Esophagus squamous epithelium (tissue), 5 donors: ENCODE results near the gene STAT6. TPM values are rescaled to one million over a fixed set of nuclear protein-coding genes. Genes with fewer than 3 reads are reported as not detected.
"Not testable (repeated sequence)": the region's sequence is repeated elsewhere in the genome, so short reads cannot be mapped to it uniquely, and the experiment has no call there.

Source experiments
- DNase-seq: peaks from one replicate; lab custom pipeline; 2025; lab: John Stamatoyannopoulos, UW
- H3K27ac ChIP-seq, 4 donors: fragments of 200-600 bp; sonication (generic); one replicate each; pipeline ENCODE4 v1.5.1; 2016 to 2019; ENCODE audit warnings: mild to moderate bottlenecking in 1 of 4
- H3K27me3 ChIP-seq, 4 donors: fragments of 200-600 bp; sonication (generic); 1 replicate in 3 of 4; 2 replicates in 1 of 4; pipeline versions ENCODE4 v1.5.1 to v1.6.0; 2017 to 2021; ENCODE audit warnings: antibody characterized with exemption in 1 of 4
- H3K36me3 ChIP-seq, 3 donors: fragments of 200-600 bp; sonication (generic); one replicate each; pipeline ENCODE4 v1.5.1; 2016 to 2019
- H3K4me1 ChIP-seq, 3 donors: fragments of 200-600 bp; sonication (generic); one replicate each; pipeline ENCODE4 v1.5.1; 2017 to 2019
- H3K4me3 ChIP-seq, 4 donors: fragments of 200-600 bp; sonication (generic); 1 replicate in 3 of 4; 2 replicates in 1 of 4; pipeline ENCODE4 v1.5.1; 2016 to 2019; ENCODE audit warnings: mild to moderate bottlenecking in 2 of 4, moderate library complexity in 1 of 4
- H3K9me3 ChIP-seq, 3 donors: fragments of 200-600 bp; sonication (generic); one replicate each; pipeline ENCODE4 v1.5.1; 2016 to 2019
- CTCF ChIP-seq, 6 experiments: fragments of 450-650 bp in 4 of 6; fragments of 200-600 bp in 2 of 6; sonication (generic) in 2 of 6; IDR thresholded peaks; one replicate each; pipeline ENCODE4 v1.5.1; 2016 to 2019; ENCODE audit warnings: antibody characterized with exemption in 6 of 6, mild to moderate bottlenecking in 4 of 6, moderate library complexity in 4 of 6
- POLR2A ChIP-seq, 4 donors: fragments of 450-650 bp; IDR thresholded peaks; one replicate each; pipeline ENCODE4 v1.6.1; 2017; ENCODE audit warnings: antibody characterized with exemption in 4 of 4, mild to moderate bottlenecking in 4 of 4, moderate library complexity in 3 of 4
- WGBS, 2 donors: methylation state at CpG; one replicate each; pipeline ENCODE4 v1.1.5; 2018; 5-methylcytosine and 5-hydroxymethylcytosine counted together
- intact Hi-C: fragments of 100-400 bp; cut with DNase I; formaldehyde crosslinking; loops from one replicate; pipeline ENCODE4 v1.15.0; 2022
- total RNA-seq, 4 donors: library from RNA; depleted of rRNA; stranded (reverse); fragments of >200 nt; gene quantifications; one replicate each; pipeline ENCODE4 v1.1.0, GENCODE V29; 2016
- donor health status: DM: yes; HTN: yes; CAD: no.

STAT6 gene
- total RNA-seq, 4 donors from 2014 or later: 72.7 to 138 (median 102) TPM

GRCh38 chr12:57078519-57079404 is 32.4 kb downstream of the STAT6 start, which contains the start of gene NEMP1:
Gene NEMP1 (minus strand): TSS chr12:57078791. CDS start chr12:57078745, 46 bp downstream.
- Histone ChIP-seq H3K9me3 (no peaks in the 10 kb centered on the region), H3K27me3 (no peaks in the 10 kb centered on the region), H3K36me3 (peaks cover 0 to 14% (median 0%) of the 10 kb centered on the region in 3 donors), H3K27ac (peak within 1 kb of the TSS; percentile 74 to 90 (median 90)), H3K4me1 (peaks cover 7 to 36% (median 19%) of the 10 kb centered on the region in 3 donors), H3K4me3 (peak within 1 kb of the TSS; percentile 54 to 90 (median 82))
- DNase-seq: peak; percentile 97
- intact Hi-C loops: no loop called here
- TF ChIP-seq CTCF (IDR thresholded peaks at IDR 0.05): peak in 1 of 6 experiments; percentile 26
- TF ChIP-seq POLR2A (IDR thresholded peaks at IDR 0.05): peak in 3 of 4 donors; percentile 56 to 70 (median 62)
- 1% methylated on average over 16 to 24 of the region's 39 CpGs for WGBS, 2 donors

DNA sequence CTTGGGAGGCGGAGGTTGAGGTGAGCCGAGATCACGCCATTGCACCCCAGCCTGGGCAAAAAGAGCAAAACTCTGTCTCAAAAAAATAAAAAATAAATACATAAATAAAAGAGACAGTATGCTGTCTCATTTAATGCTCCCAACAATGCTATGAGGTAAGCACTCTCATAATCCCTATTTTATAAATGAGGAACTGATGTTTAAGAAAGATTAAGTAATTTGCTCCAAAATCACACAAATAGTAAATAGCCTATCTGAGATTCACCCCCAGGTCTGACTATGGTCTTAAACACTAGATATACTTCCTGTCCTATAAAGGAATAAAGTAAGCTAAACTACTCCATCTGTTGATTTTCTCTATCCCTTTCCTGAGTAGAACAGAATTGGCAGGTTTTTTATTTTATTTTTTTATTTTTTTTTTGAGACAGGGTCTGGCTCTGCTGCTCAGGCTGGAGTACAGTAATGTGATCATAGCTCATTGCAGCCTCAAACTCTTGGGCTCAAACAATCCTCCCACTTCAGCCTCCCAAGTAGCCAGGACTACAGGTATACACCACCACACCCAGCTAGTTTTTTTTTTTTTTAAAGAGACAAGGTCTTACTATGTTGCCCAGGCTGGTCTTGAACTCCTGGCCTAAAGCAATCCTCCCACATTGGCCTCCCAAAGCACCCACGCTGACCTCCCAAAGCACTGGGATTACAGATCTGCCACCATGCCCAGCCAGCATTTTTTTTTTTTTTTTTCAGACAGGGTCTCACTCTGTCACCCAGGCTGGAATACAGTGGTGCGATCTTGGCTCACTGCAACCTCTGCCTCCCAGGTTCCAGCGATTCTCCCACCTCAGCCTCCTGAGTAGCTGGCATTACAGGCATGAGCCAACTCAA is 37.4 kb downstream of the STAT6 start:
- peaks cover 0 to 34% (median 3%) of the 10 kb centered on the region in 3 donors for H3K36me3 ChIP-seq
- H3K27ac ChIP-seq: peak overlapping the region; percentile 52 to 80 (median 72)
- H3K9me3 ChIP-seq, intact Hi-C loops, H3K27me3 ChIP-seq, DNase-seq: not testable (repeated sequence)
- H3K4me3 ChIP-seq: peak overlapping the region in 3 of 4 donors; percentile 10 to 49 (median 27)
- peaks cover 13 to 57% (median 21%) of the 10 kb centered on the region in 3 donors for H3K4me1 ChIP-seq
- WGBS, 2 donors: 67 to 79% methylated on average over 6 of the region's 6 CpGs

- Histone ChIP-seq H3K36me3 (peaks cover 0 to 45% (median 3%) of the 10 kb centered on the region in 3 donors), H3K4me1 (peaks cover 6 to 50% (median 16%) of the 10 kb centered on the region in 3 donors), H3K9me3 (no peaks in the 10 kb centered on the region), H3K4me3 (peak overlapping the region in 1 of 4 donors; percentile 49), H3K27ac (peak overlapping the region; percentile 18 to 80 (median 63)), H3K27me3 (no peaks in the 10 kb centered on the region)
- intact Hi-C loops: no loop called here
- TF ChIP-seq CTCF (IDR thresholded peaks at IDR 0.05): no peak
- TF ChIP-seq POLR2A (IDR thresholded peaks at IDR 0.05): no peak
- no peak for DNase-seq
- WGBS, 2 donors: 35 to 51% methylated on average over 2 of the region's 2 CpGs
Observed at GRCh38 chr12:57072661-57073060, 38.5 kb downstream of the STAT6 start.

GRCh38 chr12:57069523-57069922 is 41.6 kb downstream of the STAT6 start:
- no peak for TF ChIP-seq POLR2A (IDR thresholded peaks at IDR 0.05)
- TF ChIP-seq CTCF (IDR thresholded peaks at IDR 0.05): peak; percentile 76 to 95 (median 90)
- peaks cover 0 to 40% (median 3%) of the 10 kb centered on the region in 3 donors for H3K36me3 ChIP-seq
- no peak for DNase-seq
- peak overlapping the region; percentile 41 to 79 (median 76) for H3K27ac ChIP-seq
- 19 to 31% methylated on average over 3 of the region's 3 CpGs for WGBS, 2 donors
- H3K27me3 ChIP-seq: no peaks in the 10 kb centered on the region
- no peak overlapping the region for H3K4me3 ChIP-seq
- H3K4me1 ChIP-seq: peaks cover 6 to 37% (median 11%) of the 10 kb centered on the region in 3 donors
- no peaks in the 10 kb centered on the region for H3K9me3 ChIP-seq
- intact Hi-C loops: loop anchor here (5.0 to 10.0 kb wide), 2 partner anchors 118 to 305 kb away; partner anchors contain the start of gene HSD17B6

GRCh38 chr12:57066245-57066644 is 44.9 kb downstream of the STAT6 start:
- WGBS, 2 donors: 80 to 90% methylated on average over 2 of the region's 2 CpGs
- Histone ChIP-seq H3K9me3 (no peaks in the 10 kb centered on the region), H3K4me3 (no peak overlapping the region), H3K36me3 (peaks cover 0 to 33% (median 0%) of the 10 kb centered on the region in 3 donors), H3K27me3 (no peaks in the 10 kb centered on the region), H3K27ac (no peak overlapping the region), H3K4me1 (peaks cover 0 to 20% (median 4%) of the 10 kb centered on the region in 3 donors)
- intact Hi-C loops: loop anchor here (5.0 to 10.0 kb wide), 2 partner anchors 121 to 301 kb away; partner anchors contain the start of gene HSD17B6
- TF ChIP-seq POLR2A (IDR thresholded peaks at IDR 0.05): no peak
- no peak for TF ChIP-seq CTCF (IDR thresholded peaks at IDR 0.05)
- no peak for DNase-seq
